ENCODE data around the gene KLHL42. TPM values are rescaled to one million over a fixed set of nuclear protein-coding genes. Genes with fewer than 3 reads are reported as not detected.

KLHL42 gene
- total RNA-seq, 1 experiment from 2014 or later: 21.5 TPM

DNA sequence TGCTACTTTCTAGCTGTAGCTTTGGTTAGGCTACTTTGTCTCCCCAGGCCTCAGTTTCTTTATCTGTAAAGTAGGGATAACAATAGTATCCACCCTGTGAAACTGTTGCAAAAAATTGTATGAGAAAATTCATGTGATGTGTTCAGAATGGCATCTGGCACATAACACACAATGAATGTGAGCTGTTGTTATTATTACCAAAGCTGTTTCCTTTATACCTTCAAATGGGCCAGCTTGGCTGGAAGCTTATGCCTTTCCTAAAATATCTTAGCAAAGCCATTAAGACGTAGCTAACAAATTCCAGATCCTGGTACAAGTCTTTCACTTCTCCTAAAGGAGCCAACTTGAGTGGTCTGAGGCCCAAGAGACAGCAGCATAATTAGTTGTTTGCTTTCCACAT, 25.2 kb downstream of the KLHL42 start:
- ATAC-seq (no peak), DNase-seq (ENCODE audit: low read depth, low spot score) (no peak)
- no peak for TF ChIP-seq YY1 (IDR thresholded peaks at IDR 0.05; ENCODE audit: extremely low read depth, insufficient replicate concordance, low read depth, low read length)
- TF ChIP-seq, protein P1, sequence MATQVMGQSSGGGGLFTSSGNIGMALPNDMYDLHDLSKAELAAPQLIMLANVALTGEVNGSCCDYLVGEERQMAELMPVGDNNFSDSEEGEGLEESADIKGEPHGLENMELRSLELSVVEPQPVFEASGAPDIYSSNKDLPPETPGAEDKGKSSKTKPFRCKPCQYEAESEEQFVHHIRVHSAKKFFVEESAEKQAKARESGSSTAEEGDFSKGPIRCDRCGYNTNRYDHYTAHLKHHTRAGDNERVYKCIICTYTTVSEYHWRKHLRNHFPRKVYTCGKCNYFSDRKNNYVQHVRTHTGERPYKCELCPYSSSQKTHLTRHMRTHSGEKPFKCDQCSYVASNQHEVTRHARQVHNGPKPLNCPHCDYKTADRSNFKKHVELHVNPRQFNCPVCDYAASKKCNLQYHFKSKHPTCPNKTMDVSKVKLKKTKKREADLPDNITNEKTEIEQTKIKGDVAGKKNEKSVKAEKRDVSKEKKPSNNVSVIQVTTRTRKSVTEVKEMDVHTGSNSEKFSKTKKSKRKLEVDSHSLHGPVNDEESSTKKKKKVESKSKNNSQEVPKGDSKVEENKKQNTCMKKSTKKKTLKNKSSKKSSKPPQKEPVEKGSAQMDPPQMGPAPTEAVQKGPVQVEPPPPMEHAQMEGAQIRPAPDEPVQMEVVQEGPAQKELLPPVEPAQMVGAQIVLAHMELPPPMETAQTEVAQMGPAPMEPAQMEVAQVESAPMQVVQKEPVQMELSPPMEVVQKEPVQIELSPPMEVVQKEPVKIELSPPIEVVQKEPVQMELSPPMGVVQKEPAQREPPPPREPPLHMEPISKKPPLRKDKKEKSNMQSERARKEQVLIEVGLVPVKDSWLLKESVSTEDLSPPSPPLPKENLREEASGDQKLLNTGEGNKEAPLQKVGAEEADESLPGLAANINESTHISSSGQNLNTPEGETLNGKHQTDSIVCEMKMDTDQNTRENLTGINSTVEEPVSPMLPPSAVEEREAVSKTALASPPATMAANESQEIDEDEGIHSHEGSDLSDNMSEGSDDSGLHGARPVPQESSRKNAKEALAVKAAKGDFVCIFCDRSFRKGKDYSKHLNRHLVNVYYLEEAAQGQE (IDR thresholded peaks at IDR 0.05; ENCODE audit: low read depth): no peak
- no peaks in the 10 kb centered on the region for H3K9me2 ChIP-seq (ENCODE audit: insufficient read depth)
- no peaks in the 10 kb centered on the region for H3K36me3 ChIP-seq (ENCODE audit: control insufficient read depth in 1 of 2, insufficient read depth in 2 of 2, low read length in 2 of 2)
- H3K9ac ChIP-seq (ENCODE audit: low read length): no peak overlapping the region
- H3K4me3 ChIP-seq (replicated peaks in 1 of 2; ENCODE audit: low read depth in 1 of 2, low read length in 2 of 2): no peak overlapping the region
- intact Hi-C loops (cut with micrococcal nuclease): no loop called here
- H3K9me3 ChIP-seq (ENCODE audit: control insufficient read depth in 1 of 2, insufficient read depth in 1 of 2, low read depth in 1 of 2, low read length in 2 of 2): no peaks in the 10 kb centered on the region
- H4K20me1 ChIP-seq (ENCODE audit: insufficient read depth): no peaks in the 10 kb centered on the region
- no peaks in the 10 kb centered on the region for H3K4me1 ChIP-seq (ENCODE audit: control insufficient read depth in 1 of 2, insufficient read depth in 2 of 2, low read length in 2 of 2)
- no TSS peak for BruUV-seq (replicated peaks)
- ChIA-PET CTCF (no interaction called here), POLR2A (no interaction called here), RAD21 (ENCODE audit: low non-redundant PET in 1 of 2, low total read pairs in 2 of 2, uncharacterized antibody in 2 of 2, unreplicated experiment in 2 of 2) (no interaction called here)
- no peaks in the 10 kb centered on the region for H3K27me3 ChIP-seq (ENCODE audit: insufficient read depth, low read length)
- H3K4me2 ChIP-seq (ENCODE audit: low read length): no peak overlapping the region
- H3K79me2 ChIP-seq (ENCODE audit: insufficient read depth, low read length): no peaks in the 10 kb centered on the region
- H3K27ac ChIP-seq (ENCODE audit: low read depth, low read length): no peak overlapping the region
- no peak overlapping the region for H2AFZ ChIP-seq (ENCODE audit: low read depth, low read length, poor library complexity, severe bottlenecking)

DNA sequence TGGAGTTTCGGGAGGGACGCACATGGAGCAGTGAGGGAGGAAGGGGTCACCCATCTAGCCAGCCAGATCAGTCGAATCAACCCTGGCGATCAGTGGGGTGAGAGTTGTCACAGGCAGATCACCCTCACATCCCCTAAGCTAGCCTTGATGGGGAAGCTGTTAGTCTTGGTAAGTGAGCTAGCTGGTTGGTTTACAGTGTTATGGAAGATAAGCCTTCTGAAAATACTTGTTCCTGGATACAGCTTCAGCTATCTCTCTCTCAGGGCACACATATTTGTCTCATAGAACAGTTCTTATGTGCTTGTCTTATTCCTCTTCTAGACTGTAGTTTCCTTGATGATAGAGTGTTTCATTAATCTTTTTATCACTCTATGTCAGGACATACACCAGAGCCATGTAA, 26.2 kb downstream of the KLHL42 start:
- H3K36me3 ChIP-seq (ENCODE audit: control insufficient read depth in 1 of 2, insufficient read depth in 2 of 2, low read length in 2 of 2): no peaks in the 10 kb centered on the region
- ChIA-PET POLR2A (no interaction called here), RAD21 (ENCODE audit: low non-redundant PET in 1 of 2, low total read pairs in 2 of 2, uncharacterized antibody in 2 of 2, unreplicated experiment in 2 of 2) (no interaction called here), CTCF (no interaction called here)
- DNase-seq (ENCODE audit: low read depth, low spot score): no peak
- no peak overlapping the region for H2AFZ ChIP-seq (ENCODE audit: low read depth, low read length, poor library complexity, severe bottlenecking)
- no peaks in the 10 kb centered on the region for H3K4me1 ChIP-seq (ENCODE audit: control insufficient read depth in 1 of 2, insufficient read depth in 2 of 2, low read length in 2 of 2)
- no peaks in the 10 kb centered on the region for H4K20me1 ChIP-seq (ENCODE audit: insufficient read depth)
- H3K4me2 ChIP-seq (ENCODE audit: low read length): no peak overlapping the region
- no peaks in the 10 kb centered on the region for H3K9me2 ChIP-seq (ENCODE audit: insufficient read depth)
- H3K79me2 ChIP-seq (ENCODE audit: insufficient read depth, low read length): no peaks in the 10 kb centered on the region
- no peak overlapping the region for H3K9ac ChIP-seq (ENCODE audit: low read length)
- H3K4me3 ChIP-seq (replicated peaks in 1 of 2; ENCODE audit: low read depth in 1 of 2, low read length in 2 of 2): no peak overlapping the region
- ATAC-seq: no peak
- no peak for TF ChIP-seq EZH2phosphoT487 (IDR thresholded peaks at IDR 0.05; ENCODE audit: borderline replicate concordance)
- TF ChIP-seq, protein P1 (IDR thresholded peaks at IDR 0.05; ENCODE audit: low read depth): no peak
- TF ChIP-seq YY1 (IDR thresholded peaks at IDR 0.05; ENCODE audit: extremely low read depth, insufficient replicate concordance, low read depth, low read length): no peak
- no peak for TF ChIP-seq TCF7L2 (IDR thresholded peaks at IDR 0.05; ENCODE audit: borderline replicate concordance, extremely low read depth, insufficient read depth, insufficient read length)
- TF ChIP-seq JUND (IDR thresholded peaks at IDR 0.05): no peak
- TF ChIP-seq, protein P2, sequence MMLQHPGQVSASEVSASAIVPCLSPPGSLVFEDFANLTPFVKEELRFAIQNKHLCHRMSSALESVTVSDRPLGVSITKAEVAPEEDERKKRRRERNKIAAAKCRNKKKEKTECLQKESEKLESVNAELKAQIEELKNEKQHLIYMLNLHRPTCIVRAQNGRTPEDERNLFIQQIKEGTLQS (IDR thresholded peaks at IDR 0.05): no peak
- TF ChIP-seq SP1 (IDR thresholded peaks at IDR 0.05; ENCODE audit: low read depth): no peak
- no peak for TF ChIP-seq SIN3A (IDR thresholded peaks at IDR 0.05; ENCODE audit: low read depth)
- TF ChIP-seq, protein P3, sequence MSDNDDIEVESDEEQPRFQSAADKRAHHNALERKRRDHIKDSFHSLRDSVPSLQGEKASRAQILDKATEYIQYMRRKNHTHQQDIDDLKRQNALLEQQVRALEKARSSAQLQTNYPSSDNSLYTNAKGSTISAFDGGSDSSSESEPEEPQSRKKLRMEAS (IDR thresholded peaks at IDR 0.05): no peak
- TF ChIP-seq EZH2 (IDR thresholded peaks at IDR 0.05): no peak
- no peaks in the 10 kb centered on the region for H3K9me3 ChIP-seq (ENCODE audit: control insufficient read depth in 1 of 2, insufficient read depth in 1 of 2, low read depth in 1 of 2, low read length in 2 of 2)
- H3K27me3 ChIP-seq (ENCODE audit: insufficient read depth, low read length): no peaks in the 10 kb centered on the region
- BruUV-seq (replicated peaks): no TSS peak
- intact Hi-C loops (cut with micrococcal nuclease): no loop called here
- no peak overlapping the region for H3K27ac ChIP-seq (ENCODE audit: low read depth, low read length)

Data from HCT116 (cell line).